Mucosa of stomach (tissue), 1 donor: ENCODE data around the gene ATN1.
A peak's percentile ranks its signal among the peaks of the same experiment; 100 is the strongest.

ENCODE experiments used
- H3K27me3 ChIP-seq: one replicate; pipeline ENCODE4 v1.7.0; 2013; ENCODE audit warnings: mild to moderate bottlenecking, low read length; ENCODE audit not compliant: control insufficient read depth, insufficient read depth
- H3K36me3 ChIP-seq: one replicate; pipeline ENCODE4 v1.7.0; 2013; ENCODE audit warnings: low read length; ENCODE audit not compliant: control insufficient read depth, insufficient read depth
- H3K4me1 ChIP-seq: one replicate; pipeline ENCODE4 v1.7.0; 2013; ENCODE audit warnings: mild to moderate bottlenecking, low read length; ENCODE audit not compliant: control insufficient read depth, insufficient read depth
- H3K4me3 ChIP-seq: one replicate; pipeline ENCODE4 v1.7.0; 2013; ENCODE audit warnings: low read length
- H3K9ac ChIP-seq: one replicate; pipeline ENCODE4 v1.7.0; 2013; ENCODE audit warnings: mild to moderate bottlenecking, low read length, moderate library complexity
- H3K9me3 ChIP-seq: one replicate; pipeline ENCODE4 v1.7.0; 2013; ENCODE audit warnings: mild to moderate bottlenecking, low read length, moderate library complexity; ENCODE audit not compliant: control insufficient read depth
- donor health status: Pancreatic carcinoma.

The ATN1 gene

GRCh38 chr12:6921996-6922946 is 5.5 kb upstream of the ATN1 start:
- Histone ChIP-seq H3K4me3 (no peak overlapping the region), H3K36me3 (no peaks in the 10 kb centered on the region), H3K9ac (no peak overlapping the region), H3K9me3 (no peaks in the 10 kb centered on the region), H3K27me3 (no peaks in the 10 kb centered on the region), H3K4me1 (peaks cover 31% of the 10 kb centered on the region)

- Histone ChIP-seq H3K9me3 (no peaks in the 10 kb centered on the region), H3K27me3 (no peaks in the 10 kb centered on the region), H3K9ac (no peak overlapping the region), H3K4me3 (no peak overlapping the region), H3K36me3 (no peaks in the 10 kb centered on the region), H3K4me1 (peaks cover 32% of the 10 kb centered on the region)
These were observed 4.6 kb upstream of the ATN1 start for GRCh38 chr12:6923003-6923732.

- Histone ChIP-seq H3K9ac (no peak overlapping the region), H3K9me3 (no peaks in the 10 kb centered on the region), H3K27me3 (no peaks in the 10 kb centered on the region), H3K36me3 (no peaks in the 10 kb centered on the region), H3K4me1 (peaks cover 35% of the 10 kb centered on the region), H3K4me3 (no peak overlapping the region)
These were observed 3.9 kb upstream of the ATN1 start for GRCh38 chr12:6923851-6924250.

- H3K4me1 ChIP-seq, result peaks cover 48% of the 10 kb centered on the region
- H3K36me3 ChIP-seq, result no peaks in the 10 kb centered on the region
- no peaks in the 10 kb centered on the region for H3K27me3 ChIP-seq
- H3K9ac ChIP-seq, result peak overlapping the region; percentile 90
- no peaks in the 10 kb centered on the region for H3K9me3 ChIP-seq
- no peak overlapping the region for H3K4me3 ChIP-seq
These were observed 2.6 kb upstream of the ATN1 start for GRCh38 chr12:6925239-6925539.

- Histone ChIP-seq H3K4me3 (peak overlapping the region; percentile 41), H3K4me1 (peaks cover 50% of the 10 kb centered on the region), H3K36me3 (no peaks in the 10 kb centered on the region)
These were observed 2.0 kb upstream of the ATN1 start for GRCh38 chr12:6925540-6926279.

GRCh38 chr12:6928022-6928702 is 403 bp downstream of the ATN1 start:
- H3K4me1 ChIP-seq, result peaks cover 53% of the 10 kb centered on the region
- peak overlapping the region; percentile 85 for H3K9ac ChIP-seq
- H3K9me3 ChIP-seq, result no peaks in the 10 kb centered on the region
- no peaks in the 10 kb centered on the region for H3K27me3 ChIP-seq
- no peaks in the 10 kb centered on the region for H3K36me3 ChIP-seq
- peak overlapping the region; percentile 74 for H3K4me3 ChIP-seq

More at GRCh38 chr12:6925540-6926279, 2.0 kb upstream of the ATN1 start:
- no peaks in the 10 kb centered on the region for H3K9me3 ChIP-seq
- peak overlapping the region; percentile 90 for H3K9ac ChIP-seq
- H3K27me3 ChIP-seq, result no peaks in the 10 kb centered on the region

GRCh38 chr12:6928703-6929407 is 1.1 kb downstream of the ATN1 start:
- Histone ChIP-seq H3K4me1 (peaks cover 60% of the 10 kb centered on the region), H3K9me3 (no peaks in the 10 kb centered on the region), H3K9ac (peak overlapping the region; percentile 85), H3K27me3 (no peaks in the 10 kb centered on the region), H3K36me3 (no peaks in the 10 kb centered on the region), H3K4me3 (peak overlapping the region; percentile 74)

- Histone ChIP-seq H3K4me1 (peaks cover 57% of the 10 kb centered on the region), H3K4me3 (peak overlapping the region; percentile 74), H3K36me3 (no peaks in the 10 kb centered on the region), H3K9ac (peak overlapping the region; percentile 85), H3K27me3 (no peaks in the 10 kb centered on the region), H3K9me3 (no peaks in the 10 kb centered on the region)
These were observed 2.0 kb downstream of the ATN1 start for GRCh38 chr12:6929466-6930452.

- Histone ChIP-seq H3K9ac (no peak overlapping the region), H3K4me1 (peaks cover 45% of the 10 kb centered on the region), H3K9me3 (no peaks in the 10 kb centered on the region), H3K36me3 (no peaks in the 10 kb centered on the region), H3K4me3 (no peak overlapping the region), H3K27me3 (no peaks in the 10 kb centered on the region)
These were observed 5.0 kb downstream of the ATN1 start for GRCh38 chr12:6932766-6933165.

- Histone ChIP-seq H3K9ac (peak overlapping the region; percentile 48), H3K9me3 (no peaks in the 10 kb centered on the region), H3K4me3 (no peak overlapping the region), H3K36me3 (no peaks in the 10 kb centered on the region), H3K4me1 (peaks cover 49% of the 10 kb centered on the region), H3K27me3 (no peaks in the 10 kb centered on the region)
These were observed 6.4 kb downstream of the ATN1 start for GRCh38 chr12:6934110-6934509.
